A549 (cell line): Measurements from ENCODE around the gene CEP112. TPM values are rescaled to one million over a fixed set of nuclear protein-coding genes. Genes with fewer than 3 reads are reported as not detected.

Experiments used
- ATAC-seq, 2 experiments: fragments of 200-7000 bp in 1 of 2; fragments of >200 bp in 1 of 2; cut with Nextera tagmentation in 1 of 2; cut with Tn5 transposase in 1 of 2; 3 replicates each; pipeline versions ENCODE4 v1.8.0 to v1.9.1; 2018 to 2020; ENCODE audit warnings: mild to moderate bottlenecking in 1 of 2, moderate library complexity in 1 of 2
- CTCF ChIA-PET: fragments of 300-600 bp; sonication (Branson Sonifier 250); formaldehyde crosslinking; extraction: SDS; loops from one replicate; lab custom pipeline; 2021; ENCODE audit warnings: antibody characterized with exemption, inconsistent platforms; lab: Yijun Ruan, JAX
- POLR2A ChIA-PET: fragments of 350-600 bp; formaldehyde crosslinking; extraction: SDS; loops from one replicate; lab custom pipeline; 2021; ENCODE audit warnings: antibody characterized with exemption, inconsistent platforms; lab: Yijun Ruan, JAX
- DNase-seq, 2 experiments: peaks; one replicate each; pipeline versions ENCODE4 v3.0.0 to v3.0.0-alpha.2; 2011 to 2016; ENCODE audit warnings: low read depth in 1 of 2, low spot score in 1 of 2
- FAIRE-seq: peaks from 2 replicates; lab custom pipeline; 2011; peaks lifted over from hg19 to GRCh38; lab: Jason Lieb, UNC
- H3K27ac ChIP-seq, 2 experiments: fragments of >200 bp; sonication (Bioruptor Twin); formaldehyde crosslinking; 3 replicates each; pipeline ENCODE4 v1.5.1; 2016 to 2017
- H3K4me1 ChIP-seq: fragments of >200 bp; sonication (Bioruptor Twin); formaldehyde crosslinking; 3 replicates; pipeline ENCODE4 v1.6.1; 2016
- H3K4me2 ChIP-seq: fragments of >200 bp; sonication (Bioruptor Twin); formaldehyde crosslinking; 3 replicates; pipeline ENCODE4 v1.6.1; 2016
- H3K4me3 ChIP-seq: fragments of >200 bp; sonication (Bioruptor Twin); formaldehyde crosslinking; 3 replicates; pipeline ENCODE4 v1.5.1; 2016
- H3K9me3 ChIP-seq: fragments of >200 bp; sonication (Bioruptor Twin); formaldehyde crosslinking; 3 replicates; pipeline ENCODE4 v1.6.1; 2016
- ATOH8 ChIP-seq: fragments of 250-450 bp; sonication (Bioruptor Pico); IDR thresholded peaks from 2 replicates; pipeline ENCODE4 v1.5.0; 2020; ENCODE audit warnings: low read depth, mild to moderate bottlenecking, moderate library complexity
- CBX8 ChIP-seq: fragments of 200-600 bp; sonication (generic); IDR thresholded peaks from 2 replicates; pipeline ENCODE4 v1.6.1; 2016
- CEBPB ChIP-seq, 2 experiments: fragments of >200 bp in 1 of 2; sonication (Bioruptor Twin) in 1 of 2; formaldehyde crosslinking in 1 of 2; IDR thresholded peaks; 2 replicates each; pipeline ENCODE4 v1.6.1; 2012 to 2016
- CHD4 ChIP-seq: fragments of 200-600 bp; sonication (generic); IDR thresholded peaks from 2 replicates; pipeline ENCODE4 v1.6.1; 2016; ENCODE audit warnings: antibody characterized with exemption, mild to moderate bottlenecking, borderline replicate concordance
- CTCF ChIP-seq: fragments of >200 bp; sonication (Bioruptor Twin); formaldehyde crosslinking; IDR thresholded peaks from 3 replicates; pipeline ENCODE4 v1.5.1; 2016
- E2F6 ChIP-seq: IDR thresholded peaks from 2 replicates; pipeline ENCODE4 v1.6.1; 2012; ENCODE audit warnings: low read depth, borderline replicate concordance
- EHF ChIP-seq: fragments of 250-450 bp; sonication (Bioruptor Pico); IDR thresholded peaks from 2 replicates; pipeline ENCODE4 v1.5.0; 2020; ENCODE audit warnings: mild to moderate bottlenecking
- FOSB ChIP-seq: fragments of 250-450 bp; sonication (Bioruptor Pico); IDR thresholded peaks from 2 replicates; pipeline ENCODE4 v1.5.0; 2020; ENCODE audit warnings: mild to moderate bottlenecking, moderate library complexity
- HDAC2 ChIP-seq: fragments of 200-600 bp; sonication (generic); IDR thresholded peaks from 2 replicates; pipeline ENCODE4 v1.6.1; 2016
- HES2 ChIP-seq: fragments of >200 bp; sonication (Bioruptor Twin); formaldehyde crosslinking; IDR thresholded peaks from 2 replicates; pipeline ENCODE4 v1.6.1; 2016
- HEYL ChIP-seq: fragments of 250-450 bp; sonication (Bioruptor Pico); IDR thresholded peaks from 2 replicates; pipeline ENCODE4 v1.8.0; 2021; ENCODE audit warnings: mild to moderate bottlenecking, moderate library complexity
- HOXA7 ChIP-seq: fragments of 250-450 bp; sonication (Bioruptor Pico); IDR thresholded peaks from 2 replicates; pipeline ENCODE4 v1.5.0; 2020; ENCODE audit warnings: mild to moderate bottlenecking, moderate library complexity
- HOXB13 ChIP-seq: fragments of 250-450 bp; sonication (Bioruptor Pico); IDR thresholded peaks from 2 replicates; pipeline ENCODE4 v1.5.0; 2020; ENCODE audit warnings: low read depth, mild to moderate bottlenecking, moderate library complexity
- HOXB5 ChIP-seq: fragments of 250-450 bp; sonication (Bioruptor Pico); IDR thresholded peaks from 2 replicates; pipeline ENCODE4 v1.5.0; 2020; ENCODE audit warnings: mild to moderate bottlenecking, moderate library complexity
- MAFK ChIP-seq: fragments of 450-650 bp; IDR thresholded peaks from 2 replicates; pipeline ENCODE4 v1.6.1; 2014; ENCODE audit not compliant: partially characterized antibody
- MAX ChIP-seq: IDR thresholded peaks from 2 replicates; pipeline ENCODE4 v1.6.1; 2012
- NPAS2 ChIP-seq: fragments of 250-450 bp; sonication (Bioruptor Pico); IDR thresholded peaks from 2 replicates; pipeline ENCODE4 v1.8.0; 2022; ENCODE audit warnings: mild to moderate bottlenecking, moderate library complexity, borderline replicate concordance
- POLR2A ChIP-seq: IDR thresholded peaks from 2 replicates; pipeline ENCODE4 v1.6.1; 2012; ENCODE audit warnings: mild to moderate bottlenecking, low read length
- POLR2AphosphoS2 ChIP-seq: conservative IDR thresholded peaks from 2 replicates; pipeline ENCODE4 v1.6.1; 2012; ENCODE audit warnings: low read length, improper control_type of control experiment, inconsistent platforms
- RAD21 ChIP-seq, 2 experiments: fragments of >200 bp in 1 of 2; sonication (Bioruptor Twin) in 1 of 2; formaldehyde crosslinking in 1 of 2; IDR thresholded peaks in 1 of 2; conservative IDR thresholded peaks in 1 of 2; 2 replicates in 1 of 2; 3 replicates in 1 of 2; pipeline ENCODE4 v1.6.1; 2012 to 2018; ENCODE audit warnings: inconsistent platforms in 1 of 2
- RFX5 ChIP-seq: fragments of 450-650 bp; IDR thresholded peaks from 2 replicates; pipeline ENCODE4 v1.7.1; 2014; ENCODE audit warnings: antibody characterized with exemption, mild to moderate bottlenecking, moderate library complexity
- SMC3 ChIP-seq: fragments of >200 bp; sonication (Bioruptor Twin); formaldehyde crosslinking; IDR thresholded peaks from 3 replicates; pipeline ENCODE4 v1.6.1; 2018; ENCODE audit warnings: inconsistent platforms
- TFCP2L1 ChIP-seq: fragments of 250-450 bp; sonication (Bioruptor Pico); IDR thresholded peaks from 2 replicates; pipeline ENCODE4 v1.5.0; 2021; ENCODE audit warnings: mild to moderate bottlenecking
- ZFP36 ChIP-seq: fragments of 450-650 bp; IDR thresholded peaks from 2 replicates; pipeline ENCODE4 v1.6.1; 2014; ENCODE audit warnings: borderline replicate concordance; ENCODE audit not compliant: partially characterized antibody
- ZNF302 ChIP-seq: fragments of 250-450 bp; sonication (Bioruptor Pico); IDR thresholded peaks from 2 replicates; pipeline ENCODE4 v1.9.0; 2021; ENCODE audit warnings: inconsistent platforms, mild to moderate bottlenecking, moderate library complexity
- WGBS: methylation state at CpG from one replicate; pipeline ENCODE4 v1.1.6; 2017; ENCODE audit errors: missing lambda C conversion rate; 5-methylcytosine and 5-hydroxymethylcytosine counted together
- polyA plus RNA-seq, 4 experiments: library from polyadenylated mRNA; depleted of rRNA in 3 of 4; stranded (reverse); fragments of >200 nt; fragmentation: RNase III in 1 of 4; extraction: RNeasy Plus Mini Kit Qiagen cat#74134 plus additional on column Dnase treatment in 1 of 4; gene quantifications; 2 replicates in 3 of 4; 3 replicates in 1 of 4; pipeline ENCODE4 v1.2.3, GENCODE V29; 2011 to 2017

The CEP112 gene
- polyA plus RNA-seq, 2 of the 4 experiments (the other 2 are of a cell fraction): 9.6 to 15.2 TPM

DNA sequence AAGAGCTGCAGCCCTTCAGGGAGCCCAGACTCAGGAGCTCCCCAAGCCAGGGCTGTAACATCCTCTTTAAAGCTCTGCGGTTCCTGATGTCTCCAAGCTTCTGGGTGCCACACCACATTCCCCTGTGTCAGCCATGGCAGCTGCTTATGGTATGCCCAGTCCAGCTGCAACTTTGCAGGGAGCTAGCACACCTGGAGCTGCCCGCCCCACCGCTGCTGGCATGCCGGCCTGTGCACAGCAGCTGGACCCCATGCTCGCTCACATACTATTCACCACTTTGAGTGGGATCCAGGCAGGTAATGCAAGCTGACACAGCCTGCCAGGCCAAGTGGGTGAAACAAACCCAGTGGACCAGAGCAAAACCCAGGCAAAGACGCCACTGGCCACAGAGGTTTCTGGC lies 324.9 kb downstream of the CEP112 start (continued):
- no peak for TF ChIP-seq ZFP36
- no peak for TF ChIP-seq HEYL (CRISPR knock-in tag)
- TF ChIP-seq EHF (CRISPR knock-in tag): no peak

DNA sequence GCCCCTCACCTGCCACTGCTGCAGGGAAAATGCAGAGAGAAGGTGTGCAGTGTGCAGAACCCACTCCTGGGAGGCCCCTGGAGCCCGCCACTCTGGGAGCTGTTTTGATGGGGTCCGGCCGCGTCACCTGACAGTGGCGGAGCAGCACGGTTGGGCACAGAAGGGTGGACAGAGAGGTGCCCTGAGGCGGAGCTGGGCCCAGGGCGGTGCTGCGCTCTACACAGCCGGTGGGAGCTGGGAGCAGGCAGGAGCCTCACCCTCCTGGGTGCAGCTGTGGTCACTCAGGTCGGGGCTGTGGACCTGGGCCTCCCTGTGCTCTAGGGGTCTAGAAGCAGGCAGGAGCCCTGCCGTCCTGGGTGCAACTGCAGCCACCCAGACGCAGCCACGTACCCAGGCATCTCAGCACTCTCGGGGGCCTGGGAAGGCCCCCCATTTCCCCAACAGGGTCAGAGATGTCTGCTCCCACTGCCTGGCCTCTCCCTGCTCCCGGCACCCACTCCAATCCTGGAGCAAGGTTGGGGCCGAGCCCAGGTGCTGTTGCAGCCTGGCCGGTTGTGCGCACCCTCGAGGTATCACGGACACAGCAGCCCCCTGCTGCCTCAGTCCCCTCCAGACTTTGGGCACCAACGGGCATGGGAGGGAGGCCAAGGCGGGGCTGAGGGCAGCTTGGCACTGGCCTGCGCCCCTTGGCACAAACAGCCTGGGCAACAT lies 326.1 kb downstream of the CEP112 start:
- CTCF ChIA-PET: interaction anchor here (1.4 kb wide), 1 partner anchor 11 kb away, joined by 5 read pairs; no protein-coding TSS in a partner anchor

DNA sequence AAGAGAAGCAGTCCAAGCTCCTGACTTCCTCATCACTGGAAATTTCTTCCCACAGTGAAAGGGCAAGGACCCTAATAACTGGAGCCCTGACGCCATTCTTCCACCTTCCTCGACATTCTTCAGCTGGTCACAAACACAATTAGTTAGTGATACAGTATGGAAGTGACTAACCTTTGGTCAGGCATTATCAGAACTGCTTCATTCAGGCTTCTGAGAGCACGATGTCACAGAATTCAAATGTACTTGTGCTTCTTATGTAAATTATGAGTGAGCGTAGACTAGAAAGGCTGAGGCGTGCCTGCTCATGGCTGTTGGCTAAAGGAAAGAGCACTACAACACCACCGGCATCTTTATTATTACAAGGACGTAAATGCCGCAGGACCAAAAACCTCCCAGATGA lies 327.5 kb downstream of the CEP112 start:
- TF ChIP-seq POLR2AphosphoS2 (no peak), HES2 (no peak), RFX5 (no peak), HOXB5 (CRISPR knock-in tag) (no peak), HOXA7 (no peak), HEYL (CRISPR knock-in tag) (no peak)
- WGBS: 92% methylated on average over 8 of the region's 8 CpGs
- CTCF ChIA-PET: interaction anchor here (0.6 to 1.4 kb wide), 3 partner anchors 10 to 264 kb away, joined by 3 to 5 read pairs (median 5); no protein-coding TSS in a partner anchor
- Histone ChIP-seq H3K27ac (no peak overlapping the region), H3K4me3 (no peak overlapping the region), H3K9me3 (no peaks in the 10 kb centered on the region), H3K4me2 (no peak overlapping the region), H3K4me1 (no peaks in the 10 kb centered on the region)
- FAIRE-seq: peak; percentile 63
- no peak for DNase-seq
- no peak for ATAC-seq
- POLR2A ChIA-PET: no interaction called here

More for the DNA sequence above, 326.1 kb downstream of the CEP112 start:
- FAIRE-seq (no peak), DNase-seq (no peak), ATAC-seq (peak in 1 of 2 experiments; percentile 24; a peak in 1 of 6 replicates)
- Histone ChIP-seq H3K4me1 (no peaks in the 10 kb centered on the region), H3K4me2 (no peak overlapping the region), H3K4me3 (no peak overlapping the region), H3K9me3 (no peaks in the 10 kb centered on the region), H3K27ac (no peak overlapping the region)
- 89% methylated on average over 19 of the region's 24 CpGs for WGBS
- POLR2A ChIA-PET: no interaction called here
- no peak for TF ChIP-seq SMC3
- TF ChIP-seq HDAC2: no peak
- TF ChIP-seq POLR2A: no peak
- TF ChIP-seq MAX: no peak
- no peak for TF ChIP-seq ATOH8
- no peak for TF ChIP-seq MAFK

DNA sequence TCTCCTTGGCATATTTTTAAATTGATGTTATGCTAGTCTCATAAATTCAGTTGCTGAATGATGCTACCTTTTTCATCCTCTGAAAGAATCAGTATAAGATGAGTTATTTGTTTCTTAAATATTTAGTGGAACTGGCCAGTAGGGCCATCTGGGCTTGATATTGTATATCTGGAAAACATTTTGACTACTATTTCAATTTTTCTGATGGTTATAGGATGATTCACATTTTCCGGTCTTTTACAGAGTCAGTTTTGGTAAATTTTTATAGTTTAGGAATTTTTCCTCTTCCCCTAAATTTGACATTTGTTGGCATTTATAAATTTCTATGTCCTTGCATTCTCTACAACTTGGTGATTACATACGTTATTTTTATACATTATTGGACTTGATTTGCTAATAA lies 334.2 kb downstream of the CEP112 start:
- CTCF ChIA-PET: no interaction called here
- 93% methylated on average over 2 of the region's 2 CpGs for WGBS
- no peak for FAIRE-seq
- Histone ChIP-seq H3K4me1 (peaks cover 22% of the 10 kb centered on the region; the same call in 2 of the 3 replicates), H3K27ac (no peak overlapping the region), H3K4me3 (no peak overlapping the region), H3K4me2 (no peak overlapping the region), H3K9me3 (no peaks in the 10 kb centered on the region)
- POLR2A ChIA-PET: no interaction called here
- no peak for TF ChIP-seq CTCF
- no peak for TF ChIP-seq POLR2A
- TF ChIP-seq CBX8: no peak
- TF ChIP-seq CEBPB (IDR thresholded peaks at IDR 0.05): no peak
- no peak for TF ChIP-seq CHD4
- no peak for TF ChIP-seq FOSB
- no peak for TF ChIP-seq NPAS2
- no peak for TF ChIP-seq MAFK
- TF ChIP-seq E2F6: no peak
- no peak for TF ChIP-seq TFCP2L1
- TF ChIP-seq ZNF302: no peak
- no peak for TF ChIP-seq RAD21 (conservative IDR thresholded peaks at IDR 0.05 in 1 of 2, IDR thresholded peaks at IDR 0.05 in 1 of 2)
- TF ChIP-seq HOXB13 (CRISPR knock-in tag): no peak
- TF ChIP-seq HEYL (CRISPR knock-in tag): no peak
- ATAC-seq: no peak
- DNase-seq: no peak
